HG02840 (cell line): ENCODE results near the gene MICU1.

ENCODE experiments used
- ATAC-seq: cut with Tn5 transposase; IDR thresholded peaks from one replicate; pipeline ENCODE4 v1.9.1; 2021; ENCODE audit warnings: mild to moderate bottlenecking, moderate library complexity, moderate number of reproducible peaks; ENCODE audit not compliant: unreplicated experiment, low FRiP score

Gene MICU1

DNA sequence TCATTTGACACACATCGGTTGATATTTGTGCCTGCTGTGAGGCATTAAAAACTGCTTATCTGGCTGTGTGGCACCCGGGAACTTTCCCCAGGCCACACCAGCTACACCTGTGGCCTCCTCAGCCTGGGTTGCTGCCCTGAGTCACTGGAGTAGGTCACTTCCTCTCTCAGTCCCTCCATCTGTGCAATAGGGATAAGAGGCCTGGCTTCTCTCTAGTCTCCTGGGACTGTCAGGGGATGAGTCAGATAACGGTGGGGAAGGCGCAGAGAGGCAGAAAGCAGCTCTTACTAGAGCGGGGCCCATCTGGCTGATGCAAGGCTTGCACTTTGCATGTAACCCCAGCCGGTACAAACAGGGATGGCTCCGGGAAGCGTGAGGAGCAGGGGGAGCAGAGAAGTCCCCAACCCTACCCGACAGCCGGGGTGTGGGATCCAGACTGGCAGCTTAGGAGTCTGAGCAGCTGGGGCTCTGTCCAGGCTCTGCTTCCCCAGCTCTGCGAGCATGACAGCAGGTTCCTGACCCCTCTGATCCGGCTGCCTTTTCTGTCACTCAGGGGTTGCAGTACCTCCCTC, 305.1 kb downstream of the MICU1 start:
- peak; percentile 48 for ATAC-seq

DNA sequence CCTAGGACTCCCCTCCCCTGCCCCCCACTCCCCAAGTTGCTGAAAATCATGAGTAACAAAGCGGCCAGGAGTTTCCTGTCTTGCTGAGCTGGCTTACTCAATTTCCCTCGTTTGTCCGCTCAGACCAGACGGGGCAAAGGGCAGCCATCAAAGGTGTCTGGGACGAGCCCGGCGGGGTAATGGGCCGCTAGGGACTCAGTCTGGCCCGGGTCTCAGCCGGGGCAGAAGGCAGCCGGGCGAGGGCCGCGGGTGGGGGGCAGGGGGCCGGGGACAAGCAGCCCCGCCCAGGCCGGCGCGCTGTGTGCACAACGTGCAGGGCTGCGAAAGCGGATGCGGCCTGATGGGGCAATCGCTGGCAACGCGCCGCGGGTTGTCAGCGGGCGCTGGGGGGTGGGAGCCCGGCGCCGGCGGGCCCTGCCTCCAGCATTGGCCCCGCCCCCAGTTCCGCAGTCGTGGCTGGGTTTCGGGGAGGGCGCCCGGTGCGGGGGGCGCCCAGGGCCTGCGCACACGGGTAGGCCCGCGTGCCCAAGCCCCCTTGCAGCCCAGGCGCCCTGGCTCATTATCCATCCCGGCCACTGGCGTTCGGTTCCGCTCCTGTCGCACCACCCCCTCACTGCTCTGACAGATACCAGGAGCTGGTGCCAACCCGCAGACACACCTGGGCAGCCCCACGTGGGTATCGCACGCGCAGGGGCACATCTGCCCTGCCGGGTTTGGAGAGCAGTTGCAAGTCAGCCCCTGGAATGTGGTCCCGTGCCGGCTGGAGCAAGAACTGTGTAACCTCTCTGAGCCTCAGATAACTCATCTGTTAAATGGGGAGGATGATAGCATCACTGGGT, 306.2 kb downstream of the MICU1 start:
- ATAC-seq = peak; percentile 46

DNA sequence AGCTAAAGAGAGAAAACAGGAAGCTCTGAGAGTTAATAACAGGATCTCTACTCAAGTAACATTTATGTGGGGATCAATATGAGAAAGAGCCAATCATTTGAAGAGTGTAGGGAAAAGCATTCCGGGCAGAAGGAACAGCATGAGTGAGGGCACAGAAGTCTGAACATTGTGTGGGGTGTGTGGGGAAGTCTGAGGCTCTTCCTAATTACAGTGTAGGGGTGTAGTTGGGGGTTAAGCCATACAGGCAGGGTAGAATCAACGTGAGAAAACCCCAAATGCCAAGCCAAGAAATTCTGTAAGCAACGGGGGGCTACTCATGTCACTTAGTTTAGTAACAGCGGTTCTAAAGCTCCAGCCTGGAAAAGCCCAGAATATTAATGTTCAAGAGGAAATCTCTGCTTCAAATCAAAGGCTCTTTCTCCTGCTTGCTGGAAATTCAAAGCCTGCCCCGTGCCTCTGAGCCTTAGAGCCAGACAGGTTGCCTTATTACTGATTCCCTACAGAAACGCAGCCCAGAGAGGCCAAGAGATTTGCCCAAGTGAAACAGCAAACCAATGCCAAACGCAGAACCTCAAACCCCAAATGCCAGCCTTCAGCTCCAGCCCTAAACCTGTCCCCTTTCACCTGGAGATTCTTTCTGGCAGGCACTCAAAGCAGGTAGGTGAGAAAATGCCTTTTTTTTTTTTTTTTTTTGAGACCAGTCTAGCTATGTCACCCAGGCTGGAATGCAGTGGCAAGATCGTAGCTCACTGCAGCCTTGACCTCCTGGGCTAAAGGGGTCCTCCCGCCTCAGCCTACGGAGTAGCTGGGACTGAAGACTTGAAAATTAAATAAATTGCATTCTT, 307.2 kb downstream of the MICU1 start:
- no peak for ATAC-seq
